Prostate gland (tissue), 2 donors: ENCODE data around the gene NFE2L3.

Source experiments
- POLR2AphosphoS5 ChIP-seq: sonication (generic); formaldehyde crosslinking; IDR thresholded peaks from one replicate; pipeline ENCODE4 v1.6.1; 2017; ENCODE audit warnings: antibody characterized with exemption
- TF ChIP-seq, protein P1 (sequence below), 4 experiments: fragments of 200-600 bp in 2 of 4; fragments of 450-650 bp in 2 of 4; sonication (generic) in 2 of 4; IDR thresholded peaks; 1 replicate in 3 of 4; 2 replicates in 1 of 4; pipeline ENCODE4 v1.5.1; 2016 to 2019; ENCODE audit warnings: antibody characterized with exemption in 4 of 4, mild to moderate bottlenecking in 2 of 4, moderate library complexity in 2 of 4

DNA sequence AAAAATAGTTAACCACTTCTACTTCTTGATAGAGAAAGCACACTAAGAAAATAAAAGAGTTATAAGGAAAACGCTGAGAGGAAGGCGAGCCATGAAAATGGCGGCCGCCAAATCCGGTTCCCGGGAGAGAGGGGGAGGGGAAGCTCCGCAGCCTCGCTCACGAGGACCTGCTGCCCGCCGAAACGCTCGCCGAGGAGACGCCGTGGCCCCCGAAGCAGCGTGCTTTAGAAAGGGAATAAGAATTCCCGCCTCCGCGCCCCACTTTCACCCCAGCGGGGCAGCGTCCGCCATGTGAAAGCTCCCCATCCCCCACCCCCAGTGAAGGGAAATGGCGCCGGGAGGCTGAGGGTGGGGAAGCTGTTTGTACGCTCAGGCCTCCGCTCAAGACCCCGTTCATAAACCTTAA is 48.0 kb downstream of the NFE2L3 start:
- TF ChIP-seq, protein P1, sequence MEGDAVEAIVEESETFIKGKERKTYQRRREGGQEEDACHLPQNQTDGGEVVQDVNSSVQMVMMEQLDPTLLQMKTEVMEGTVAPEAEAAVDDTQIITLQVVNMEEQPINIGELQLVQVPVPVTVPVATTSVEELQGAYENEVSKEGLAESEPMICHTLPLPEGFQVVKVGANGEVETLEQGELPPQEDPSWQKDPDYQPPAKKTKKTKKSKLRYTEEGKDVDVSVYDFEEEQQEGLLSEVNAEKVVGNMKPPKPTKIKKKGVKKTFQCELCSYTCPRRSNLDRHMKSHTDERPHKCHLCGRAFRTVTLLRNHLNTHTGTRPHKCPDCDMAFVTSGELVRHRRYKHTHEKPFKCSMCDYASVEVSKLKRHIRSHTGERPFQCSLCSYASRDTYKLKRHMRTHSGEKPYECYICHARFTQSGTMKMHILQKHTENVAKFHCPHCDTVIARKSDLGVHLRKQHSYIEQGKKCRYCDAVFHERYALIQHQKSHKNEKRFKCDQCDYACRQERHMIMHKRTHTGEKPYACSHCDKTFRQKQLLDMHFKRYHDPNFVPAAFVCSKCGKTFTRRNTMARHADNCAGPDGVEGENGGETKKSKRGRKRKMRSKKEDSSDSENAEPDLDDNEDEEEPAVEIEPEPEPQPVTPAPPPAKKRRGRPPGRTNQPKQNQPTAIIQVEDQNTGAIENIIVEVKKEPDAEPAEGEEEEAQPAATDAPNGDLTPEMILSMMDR (IDR thresholded peaks at IDR 0.05) = no peak
- TF ChIP-seq POLR2AphosphoS5 = peak; percentile 24
